Mesendoderm (in vitro differentiated cells): ENCODE results near the gene TEPSIN.

ENCODE experiments used
- DNase-seq: peaks from one replicate; pipeline ENCODE4 v3.0.0; 2013
- H2AK5ac ChIP-seq: 2 replicates; pipeline ENCODE4 v1.6.1; 2013; ENCODE audit warnings: low read length, inconsistent platforms
- H2BK120ac ChIP-seq: 2 replicates; pipeline ENCODE4 v1.6.1; 2013; ENCODE audit warnings: low read depth, mild to moderate bottlenecking, low read length, moderate library complexity, mixed read lengths
- H2BK15ac ChIP-seq: replicated peaks from 2 replicates; pipeline ENCODE4 v1.6.1; 2013; ENCODE audit warnings: low read depth, mild to moderate bottlenecking, moderate library complexity
- H2BK5ac ChIP-seq: 2 replicates; pipeline ENCODE4 v1.6.1; 2013; ENCODE audit warnings: low read length, inconsistent platforms
- H3K18ac ChIP-seq: 2 replicates; pipeline ENCODE4 v1.6.1; 2013; ENCODE audit warnings: mild to moderate bottlenecking, low read length, mixed read lengths
- H3K23ac ChIP-seq: one replicate; pipeline ENCODE4 v1.6.1; 2013; ENCODE audit warnings: low read length
- H3K27ac ChIP-seq: 2 replicates; pipeline ENCODE4 v1.5.1; 2013; ENCODE audit warnings: low read depth, mild to moderate bottlenecking, inconsistent platforms, low read length, moderate library complexity
- H3K27me3 ChIP-seq: 2 replicates; pipeline ENCODE4 v1.6.1; 2013; ENCODE audit warnings: low read length, control low read depth, mild to moderate bottlenecking, inconsistent platforms; ENCODE audit not compliant: insufficient read depth, poor library complexity
- H3K36me3 ChIP-seq: 2 replicates; pipeline ENCODE4 v1.6.1; 2013; ENCODE audit warnings: low read length, inconsistent platforms; ENCODE audit not compliant: control insufficient read depth, insufficient read depth
- H3K4ac ChIP-seq: one replicate; pipeline ENCODE4 v1.6.1; 2013; ENCODE audit warnings: low read depth, mild to moderate bottlenecking, low read length, moderate library complexity
- H3K4me1 ChIP-seq: 2 replicates; pipeline ENCODE4 v1.6.1; 2013; ENCODE audit warnings: low read depth, low read length, inconsistent platforms; ENCODE audit not compliant: control insufficient read depth
- H3K4me2 ChIP-seq: 2 replicates; pipeline ENCODE4 v1.6.1; 2013; ENCODE audit warnings: low read length
- H3K4me3 ChIP-seq: 2 replicates; pipeline ENCODE4 v1.5.1; 2013; ENCODE audit warnings: mild to moderate bottlenecking, low read length
- H3K56ac ChIP-seq: one replicate; pipeline ENCODE4 v1.6.1; 2013; ENCODE audit warnings: low read length
- H3K79me1 ChIP-seq: 2 replicates; pipeline ENCODE4 v1.6.1; 2013; ENCODE audit warnings: low read length, inconsistent platforms
- H3K79me2 ChIP-seq: 2 replicates; pipeline ENCODE4 v1.6.1; 2013; ENCODE audit warnings: mild to moderate bottlenecking, low read length; ENCODE audit not compliant: control insufficient read depth, insufficient read depth
- H3K9ac ChIP-seq: 2 replicates; pipeline ENCODE4 v1.6.1; 2013; ENCODE audit warnings: low read length, inconsistent platforms
- H4K5ac ChIP-seq: one replicate; pipeline ENCODE4 v1.6.1; 2013; ENCODE audit warnings: low read length
- H4K8ac ChIP-seq: one replicate; pipeline ENCODE4 v1.6.1; 2013; ENCODE audit warnings: low read depth, mild to moderate bottlenecking, control low read depth, low read length, moderate library complexity
- WGBS: extraction: QIAGEN DNeasy Blood & Tissue Kit; methylation state at CpG from one replicate; pipeline ENCODE4 v1.1.7; 2013; ENCODE audit warnings: low lambda C conversion rate, missing lambda C conversion rate; ENCODE audit not compliant: insufficient coverage; ENCODE audit errors: extremely low coverage; 5-methylcytosine and 5-hydroxymethylcytosine counted together

The TEPSIN gene

GRCh38 chr17:81251094-81251708 lies 12.3 kb upstream of the TEPSIN start:
- no peak overlapping the region for H3K4ac ChIP-seq
- H3K36me3 ChIP-seq, result no peaks in the 10 kb centered on the region
- H3K56ac ChIP-seq, result no peak overlapping the region
- DNase-seq, result no peak
- H3K79me2 ChIP-seq, result no peaks in the 10 kb centered on the region
- WGBS, result no CpG with 5 or more reads among the region's 25 CpGs
- H3K4me1 ChIP-seq, result no peaks in the 10 kb centered on the region
- no peak overlapping the region for H3K4me2 ChIP-seq
- H3K27me3 ChIP-seq, result no peaks in the 10 kb centered on the region
- no peak overlapping the region for H3K23ac ChIP-seq
- no peak overlapping the region for H4K5ac ChIP-seq
- peaks cover 3% of the 10 kb centered on the region for H3K79me1 ChIP-seq
- H2BK15ac ChIP-seq, result no peak overlapping the region
- no peak overlapping the region for H2BK120ac ChIP-seq
- no peak overlapping the region for H2AK5ac ChIP-seq
- H3K9ac ChIP-seq, result no peak overlapping the region
- H3K4me3 ChIP-seq, result no peak overlapping the region
- no peak overlapping the region for H4K8ac ChIP-seq
- no peak overlapping the region for H3K18ac ChIP-seq
- no peak overlapping the region for H3K27ac ChIP-seq
- no peak overlapping the region for H2BK5ac ChIP-seq

GRCh38 chr17:81250286-81251093 lies 11.6 kb upstream of the TEPSIN start:
- H2BK5ac ChIP-seq, result no peak overlapping the region
- H3K56ac ChIP-seq, result no peak overlapping the region
- H2BK15ac ChIP-seq, result no peak overlapping the region
- no peaks in the 10 kb centered on the region for H3K4me1 ChIP-seq
- WGBS, result no CpG with 5 or more reads among the region's 31 CpGs
- H3K27me3 ChIP-seq, result no peaks in the 10 kb centered on the region
- H3K4me3 ChIP-seq, result no peak overlapping the region
- H3K9ac ChIP-seq, result no peak overlapping the region
- H2AK5ac ChIP-seq, result no peak overlapping the region
- no peak overlapping the region for H3K18ac ChIP-seq
- no peak overlapping the region for H3K4me2 ChIP-seq
- H4K8ac ChIP-seq, result no peak overlapping the region
- no peaks in the 10 kb centered on the region for H3K79me2 ChIP-seq
- no peak for DNase-seq
- H4K5ac ChIP-seq, result no peak overlapping the region
- no peaks in the 10 kb centered on the region for H3K36me3 ChIP-seq
- no peak overlapping the region for H3K23ac ChIP-seq
- H2BK120ac ChIP-seq, result no peak overlapping the region
- no peak overlapping the region for H3K27ac ChIP-seq
- peaks cover 3% of the 10 kb centered on the region for H3K79me1 ChIP-seq
- no peak overlapping the region for H3K4ac ChIP-seq

- Histone ChIP-seq H2BK120ac (no peak overlapping the region), H3K27ac (no peak overlapping the region), H3K79me1 (peaks cover 3% of the 10 kb centered on the region), H3K18ac (no peak overlapping the region), H4K5ac (no peak overlapping the region), H3K23ac (no peak overlapping the region), H3K9ac (no peak overlapping the region), H4K8ac (no peak overlapping the region), H3K4me2 (no peak overlapping the region), H3K4me3 (no peak overlapping the region), H3K79me2 (no peaks in the 10 kb centered on the region), H2BK5ac (no peak overlapping the region), H3K27me3 (no peaks in the 10 kb centered on the region), H2BK15ac (no peak overlapping the region), H2AK5ac (no peak overlapping the region), H3K4me1 (no peaks in the 10 kb centered on the region), H3K4ac (no peak overlapping the region), H3K36me3 (no peaks in the 10 kb centered on the region), H3K56ac (no peak overlapping the region)
- DNase-seq, result no peak
- WGBS, result no CpG with 5 or more reads among the region's 15 CpGs
Observed at GRCh38 chr17:81249223-81250040, 10.6 kb upstream of the TEPSIN start.

- no peaks in the 10 kb centered on the region for H3K36me3 ChIP-seq
- no peak overlapping the region for H2BK5ac ChIP-seq
- no peak overlapping the region for H4K5ac ChIP-seq
- H3K18ac ChIP-seq, result no peak overlapping the region
- H2BK120ac ChIP-seq, result no peak overlapping the region
- H3K4me1 ChIP-seq, result no peaks in the 10 kb centered on the region
- no peak overlapping the region for H3K27ac ChIP-seq
- no peak overlapping the region for H3K23ac ChIP-seq
- no peaks in the 10 kb centered on the region for H3K27me3 ChIP-seq
- no peak overlapping the region for H3K56ac ChIP-seq
- H3K4me3 ChIP-seq, result no peak overlapping the region
- no peak overlapping the region for H3K9ac ChIP-seq
- no peak overlapping the region for H3K4me2 ChIP-seq
- H4K8ac ChIP-seq, result no peak overlapping the region
- H3K4ac ChIP-seq, result no peak overlapping the region
- no peak overlapping the region for H2AK5ac ChIP-seq
- no CpG with 5 or more reads among the region's 16 CpGs for WGBS
- no peak for DNase-seq
- no peaks in the 10 kb centered on the region for H3K79me2 ChIP-seq
- H2BK15ac ChIP-seq, result no peak overlapping the region
- H3K79me1 ChIP-seq, result peaks cover under 1% of the 10 kb centered on the region
Observed at GRCh38 chr17:81248649-81249048, 9.8 kb upstream of the TEPSIN start.

- no peak overlapping the region for H3K23ac ChIP-seq
- H3K56ac ChIP-seq, result no peak overlapping the region
- H4K5ac ChIP-seq, result no peak overlapping the region
- H3K27ac ChIP-seq, result no peak overlapping the region
- WGBS, result no CpG with 5 or more reads among the region's 15 CpGs
- no peaks in the 10 kb centered on the region for H3K79me1 ChIP-seq
- no peak overlapping the region for H2AK5ac ChIP-seq
- H3K18ac ChIP-seq, result no peak overlapping the region
- no peak for DNase-seq
- H3K79me2 ChIP-seq, result no peaks in the 10 kb centered on the region
- no peak overlapping the region for H4K8ac ChIP-seq
- H3K4me1 ChIP-seq, result no peaks in the 10 kb centered on the region
- H3K4me3 ChIP-seq, result no peak overlapping the region
- H3K4ac ChIP-seq, result no peak overlapping the region
- H3K27me3 ChIP-seq, result no peaks in the 10 kb centered on the region
- H3K4me2 ChIP-seq, result no peak overlapping the region
- no peak overlapping the region for H2BK15ac ChIP-seq
- no peak overlapping the region for H2BK120ac ChIP-seq
- no peak overlapping the region for H3K9ac ChIP-seq
- no peaks in the 10 kb centered on the region for H3K36me3 ChIP-seq
- no peak overlapping the region for H2BK5ac ChIP-seq
Observed at GRCh38 chr17:81247339-81247990, 8.6 kb upstream of the TEPSIN start.
